Measurements from ENCODE around the gene SLITRK5.

- TF ChIP-seq REST (IDR thresholded peaks at IDR 0.05; ENCODE audit: low read depth), result no peak
- no peak for TF ChIP-seq CTCF (IDR thresholded peaks at IDR 0.05 in 2 of 3, conservative IDR thresholded peaks at IDR 0.05 in 1 of 3; ENCODE audit: borderline replicate concordance in 1 of 3, insufficient read depth in 1 of 3, low read depth in 2 of 3, low read length in 2 of 3)
- no peak for TF ChIP-seq ZBTB33 (IDR thresholded peaks at IDR 0.05; ENCODE audit: extremely low read depth, insufficient replicate concordance, low read length)
- no peak for TF ChIP-seq RAD21 (IDR thresholded peaks at IDR 0.05; ENCODE audit: low read depth)
- no peak for TF ChIP-seq POLR2A (IDR thresholded peaks at IDR 0.05; ENCODE audit: borderline replicate concordance, extremely low read depth, insufficient read depth, insufficient read length)
- TF ChIP-seq CEBPB (IDR thresholded peaks at IDR 0.05; ENCODE audit: low read depth), result no peak
- TF ChIP-seq FOSL1 (IDR thresholded peaks at IDR 0.05; ENCODE audit: low read depth), result no peak
- TF ChIP-seq EZH2 (IDR thresholded peaks at IDR 0.05), result no peak
- TF ChIP-seq CBX3 (IDR thresholded peaks at IDR 0.05; ENCODE audit: low read depth), result no peak
These were observed 13.9 kb downstream of the SLITRK5 start for GRCh38 chr13:87684850-87685742.
